Measurements from ENCODE around the gene CD99.
A peak's percentile ranks its signal among the peaks of the same experiment; 100 is the strongest.
"Not testable (repeated sequence)": the region's sequence is repeated elsewhere in the genome, so short reads cannot be mapped to it uniquely, and the experiment has no call there.

The CD99 gene

GRCh38 chrX:2748815-2749188, 57.7 kb downstream of the CD99 start:
- ChIA-PET CTCF (no interaction called here), POLR2A (ENCODE audit: low non-redundant PET) (no interaction called here)
- TF ChIP-seq CTCF (conservative IDR thresholded peaks at IDR 0.05; ENCODE audit: low read depth) = no peak
- peak overlapping the region; percentile 77 for H3K27ac ChIP-seq
- DNase-seq (ENCODE audit: low spot score) = no peak

DNA sequence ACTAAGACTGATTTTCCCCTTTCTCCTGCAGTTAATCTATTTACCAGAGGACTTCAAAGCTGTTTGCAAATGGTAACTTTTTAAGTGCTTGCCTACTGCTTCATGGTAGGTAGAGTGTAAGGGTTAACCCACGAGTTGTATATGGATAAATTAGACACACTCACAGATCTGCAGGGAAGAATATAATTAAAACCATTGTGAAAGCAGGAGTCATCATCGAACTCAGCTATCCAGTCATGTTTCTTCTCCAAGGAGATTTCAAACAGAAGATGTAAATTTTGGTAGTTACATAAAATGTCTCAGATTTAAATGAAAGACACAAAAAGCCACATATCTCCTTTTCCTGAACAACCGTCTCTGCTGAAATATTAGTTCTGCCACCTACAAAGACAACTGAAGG, 60.2 kb downstream of the CD99 start:
- CTCF ChIA-PET = no interaction called here
- no peak for DNase-seq (ENCODE audit: low spot score)
- POLR2A ChIA-PET (ENCODE audit: low non-redundant PET) = no interaction called here
- no peak for TF ChIP-seq CTCF (conservative IDR thresholded peaks at IDR 0.05; ENCODE audit: low read depth)
- no peak overlapping the region for H3K27ac ChIP-seq

DNA sequence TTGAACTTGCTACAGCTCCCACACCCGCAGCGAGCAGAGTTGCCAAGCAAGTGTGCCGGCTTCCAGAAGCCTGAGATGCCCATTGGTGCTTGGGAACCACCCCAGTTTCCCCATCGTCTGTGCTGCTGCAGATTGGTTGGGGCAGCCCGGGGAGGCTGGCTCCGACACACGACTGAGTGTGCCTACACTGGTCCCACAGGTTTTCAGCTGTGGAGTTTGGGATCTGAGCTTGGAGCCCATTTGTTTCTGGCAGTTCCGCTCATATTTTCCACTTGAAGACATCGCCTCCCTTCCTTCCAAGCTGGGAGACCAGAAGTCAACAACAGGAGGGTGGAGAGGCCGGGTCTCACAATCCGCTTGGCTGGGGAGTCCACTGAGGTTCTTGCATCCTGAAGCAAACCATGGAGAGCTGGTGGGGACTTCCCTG, 60.8 kb downstream of the CD99 start, which contains the start of gene XG:
TSS of gene XG (plus strand) at position 167 of the 427 bp plus-strand sequence. CDS start at position 402, 235 bp downstream.
- H3K27ac ChIP-seq; POLR2A ChIA-PET (ENCODE audit: low non-redundant PET); CTCF ChIA-PET; DNase-seq (ENCODE audit: low spot score): not testable (repeated sequence)

DNA sequence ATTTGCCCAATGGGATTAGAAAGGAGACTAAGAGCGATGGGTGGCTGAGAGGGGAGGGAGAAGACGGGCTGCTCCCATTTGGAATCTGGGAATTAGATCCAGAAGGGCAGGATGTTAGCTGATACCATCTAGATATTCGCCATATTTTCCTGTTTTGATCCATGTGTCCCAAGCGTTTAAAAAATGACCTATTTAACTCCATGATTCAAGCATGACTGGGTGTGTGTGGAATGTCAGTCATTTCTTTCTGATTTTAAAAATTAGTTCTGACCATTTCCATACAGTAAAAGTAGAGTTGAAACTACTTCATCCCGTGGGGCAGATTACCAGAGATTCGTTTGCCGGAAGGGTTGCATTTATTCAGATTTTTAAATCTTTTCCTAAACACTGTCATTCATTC, 61.3 kb downstream of the CD99 start:
- CTCF ChIA-PET; H3K27ac ChIP-seq; POLR2A ChIA-PET (ENCODE audit: low non-redundant PET); DNase-seq (ENCODE audit: low spot score): not testable (repeated sequence)

- H3K27ac ChIP-seq; CTCF ChIA-PET; POLR2A ChIA-PET (ENCODE audit: low non-redundant PET); DNase-seq (ENCODE audit: low spot score): not testable (repeated sequence)
Measured at GRCh38 chrX:2755163-2755715, 64.1 kb downstream of the CD99 start.

DNA sequence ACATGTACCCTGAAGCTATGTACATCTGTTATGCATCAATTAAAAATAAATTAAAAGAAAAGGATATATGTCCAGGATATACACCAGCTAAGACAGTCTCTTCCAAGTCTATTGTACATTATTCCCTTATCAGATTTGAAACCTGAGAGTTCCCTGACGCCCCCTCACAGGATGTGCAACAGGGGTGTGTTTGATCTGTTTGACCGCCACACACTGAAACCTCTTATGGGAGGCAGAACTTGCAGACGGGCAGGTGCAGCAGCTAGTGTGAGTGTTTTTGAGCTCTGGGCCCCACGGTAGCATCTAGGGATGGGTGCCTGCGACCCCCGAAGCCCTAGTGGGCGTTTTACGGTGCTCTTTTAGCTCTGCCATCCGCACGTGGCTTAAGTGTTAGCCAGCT, 65.5 kb downstream of the CD99 start:
- ChIA-PET POLR2A (ENCODE audit: low non-redundant PET) (no interaction called here), CTCF (no interaction called here)
- TF ChIP-seq CTCF (conservative IDR thresholded peaks at IDR 0.05; ENCODE audit: low read depth) = no peak
- H3K27ac ChIP-seq = no peak overlapping the region
- DNase-seq (ENCODE audit: low spot score) = no peak

DNA sequence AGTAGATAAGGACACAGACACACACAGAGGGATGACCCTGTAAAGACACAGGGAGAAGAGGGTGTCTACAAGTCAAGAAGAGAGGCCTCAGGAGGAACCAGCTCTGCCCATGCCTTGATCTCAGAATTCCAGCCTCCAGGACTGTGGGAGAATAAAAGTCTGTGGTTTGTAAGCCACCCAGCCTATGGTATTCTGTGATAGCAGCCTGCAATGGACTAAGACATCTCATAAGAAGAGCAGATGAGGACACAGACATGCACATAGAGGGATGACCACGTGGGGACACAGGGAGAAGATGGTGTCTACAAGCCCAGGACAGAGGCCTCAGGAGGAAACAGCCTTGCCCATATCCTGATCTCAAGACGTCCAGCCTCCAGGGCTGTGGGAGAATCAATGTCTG, 70.2 kb downstream of the CD99 start:
- ChIA-PET CTCF (no interaction called here), POLR2A (ENCODE audit: low non-redundant PET) (no interaction called here)
- no peak for TF ChIP-seq CTCF (conservative IDR thresholded peaks at IDR 0.05; ENCODE audit: low read depth)
- no peak overlapping the region for H3K27ac ChIP-seq
- no peak for DNase-seq (ENCODE audit: low spot score)

GRCh38 chrX:2762671-2763070, 71.6 kb downstream of the CD99 start:
- H3K27ac ChIP-seq; POLR2A ChIA-PET (ENCODE audit: low non-redundant PET); CTCF ChIA-PET; DNase-seq (ENCODE audit: low spot score): not testable (repeated sequence)

DNA sequence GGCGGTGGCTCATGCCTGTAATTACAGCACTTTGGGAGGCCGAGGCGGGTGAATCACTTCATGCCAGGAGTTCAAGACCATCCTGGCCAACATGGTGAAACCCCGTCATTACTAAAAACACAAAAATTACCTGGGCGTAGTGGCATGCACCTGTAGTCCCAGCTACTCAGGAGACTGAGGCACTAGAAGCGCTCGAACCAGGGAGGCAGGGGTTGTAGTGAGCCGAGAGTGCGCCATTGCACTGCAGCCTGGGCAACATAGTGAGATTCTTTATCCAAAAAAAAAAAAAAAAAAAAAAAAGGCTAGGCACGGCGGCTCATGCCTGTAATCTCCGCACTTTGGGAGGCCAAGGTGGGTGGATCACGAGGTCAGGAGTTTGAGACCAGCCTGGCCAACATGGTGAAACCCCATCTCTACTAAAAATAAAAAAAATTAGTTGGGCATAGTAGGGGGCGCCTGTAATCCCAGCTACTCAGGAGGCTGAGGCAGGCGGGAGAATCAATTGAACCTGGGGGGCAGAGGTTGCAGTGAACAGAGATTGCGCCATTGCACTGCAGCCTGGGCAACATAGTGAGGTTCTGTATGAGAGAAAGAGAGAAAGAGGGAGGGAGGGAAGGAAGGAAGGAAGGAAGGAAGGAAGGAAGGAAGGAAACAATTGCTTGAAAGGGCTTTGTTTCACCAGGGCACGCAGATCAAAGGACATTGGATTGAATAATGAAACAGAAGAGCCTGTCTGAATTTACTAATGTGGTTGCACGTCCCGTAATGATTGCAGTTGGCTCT, 73.9 kb downstream of the CD99 start:
- H3K27ac ChIP-seq; DNase-seq (ENCODE audit: low spot score); POLR2A ChIA-PET (ENCODE audit: low non-redundant PET); CTCF ChIA-PET: not testable (repeated sequence)

Data from RWPE1 (cell line).